ENCODE data around the gene MOCOS. TPM values are rescaled to one million over a fixed set of nuclear protein-coding genes. Genes with fewer than 3 reads are reported as not detected.

The MOCOS gene
- total RNA-seq, 4 donors from 2014 or later: 0.46 to 2.8 (median 0.73) TPM

DNA sequence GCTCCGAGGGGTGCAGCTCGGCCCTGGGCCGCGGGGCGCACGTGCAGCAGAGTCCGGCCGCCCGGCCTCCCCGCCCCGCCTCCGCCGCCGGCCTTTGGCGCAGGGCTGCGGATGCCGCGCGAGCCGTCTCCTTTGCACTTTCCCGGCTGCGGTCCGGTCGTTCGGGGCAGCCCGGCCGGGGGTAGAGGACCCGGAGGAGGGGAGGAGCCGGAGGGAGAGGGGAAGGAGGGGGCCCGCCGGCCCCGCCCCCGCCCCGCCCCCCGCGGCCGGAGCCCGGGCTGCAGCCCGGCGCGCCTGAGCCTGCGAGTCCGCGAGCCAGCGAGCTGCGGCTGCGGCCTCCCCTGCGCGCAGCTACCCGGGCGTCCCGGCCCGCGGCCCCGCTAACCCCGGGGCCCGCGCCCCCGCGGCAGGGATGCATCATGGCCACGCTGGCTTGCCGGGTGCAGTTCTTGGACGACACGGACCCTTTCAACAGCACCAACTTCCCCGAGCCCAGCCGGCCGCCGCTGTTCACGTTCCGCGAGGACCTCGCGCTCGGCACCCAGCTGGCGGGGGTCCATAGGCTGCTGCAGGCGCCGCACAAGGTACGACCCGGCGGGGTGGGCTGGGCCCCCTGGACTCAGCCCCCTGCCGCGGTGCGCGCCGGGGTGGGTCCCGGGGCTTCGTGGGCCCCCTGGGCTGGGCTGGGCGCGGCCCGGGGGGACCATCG, 110.3 kb downstream of the MOCOS start, which contains the start of gene FHOD3:
FHOD3 (plus strand) TSS at position 297 of the 709 bp plus-strand sequence; CDS start at position 420, 123 bp downstream.
- DNase-seq (peak; percentile 53 to 61), ATAC-seq (peak; percentile 78 to 81)
- in situ Hi-C loops (cut with MboI; ENCODE audit: low sequenced_read_pairs in 4 of 4) (loop anchor here in 2 of 4 donors (25.0 kb wide), 2 partner anchors 265 to 535 kb away; no protein-coding TSS in a partner anchor), intact Hi-C loops (cut with DNase I; ENCODE audit: low total_unique reads) (loop anchor here (2.0 to 5.0 kb wide), 3 partner anchors 170 to 275 kb away; partner anchors contain the start of genes ELP2 and SLC39A6)
- Histone ChIP-seq H3K9me3 (no peaks in the 10 kb centered on the region), H3K4me1 (peaks cover 14 to 35% of the 10 kb centered on the region in 2 donors), H3K36me3 (no peaks in the 10 kb centered on the region), H3K27ac (peak within 1 kb of the TSS; percentile 71 to 87 (median 82)), H3K27me3 (no peaks in the 10 kb centered on the region), H3K4me3 (peak within 1 kb of the TSS; percentile 66 to 99 (median 74))
- TF ChIP-seq, protein P1, sequence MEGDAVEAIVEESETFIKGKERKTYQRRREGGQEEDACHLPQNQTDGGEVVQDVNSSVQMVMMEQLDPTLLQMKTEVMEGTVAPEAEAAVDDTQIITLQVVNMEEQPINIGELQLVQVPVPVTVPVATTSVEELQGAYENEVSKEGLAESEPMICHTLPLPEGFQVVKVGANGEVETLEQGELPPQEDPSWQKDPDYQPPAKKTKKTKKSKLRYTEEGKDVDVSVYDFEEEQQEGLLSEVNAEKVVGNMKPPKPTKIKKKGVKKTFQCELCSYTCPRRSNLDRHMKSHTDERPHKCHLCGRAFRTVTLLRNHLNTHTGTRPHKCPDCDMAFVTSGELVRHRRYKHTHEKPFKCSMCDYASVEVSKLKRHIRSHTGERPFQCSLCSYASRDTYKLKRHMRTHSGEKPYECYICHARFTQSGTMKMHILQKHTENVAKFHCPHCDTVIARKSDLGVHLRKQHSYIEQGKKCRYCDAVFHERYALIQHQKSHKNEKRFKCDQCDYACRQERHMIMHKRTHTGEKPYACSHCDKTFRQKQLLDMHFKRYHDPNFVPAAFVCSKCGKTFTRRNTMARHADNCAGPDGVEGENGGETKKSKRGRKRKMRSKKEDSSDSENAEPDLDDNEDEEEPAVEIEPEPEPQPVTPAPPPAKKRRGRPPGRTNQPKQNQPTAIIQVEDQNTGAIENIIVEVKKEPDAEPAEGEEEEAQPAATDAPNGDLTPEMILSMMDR (IDR thresholded peaks at IDR 0.05 in 4 of 5, conservative IDR thresholded peaks at IDR 0.05 in 1 of 5): peak in 1 of 5 experiments; percentile 34
- peak; percentile 28 to 51 for TF ChIP-seq POLR2A (IDR thresholded peaks at IDR 0.05)

DNA sequence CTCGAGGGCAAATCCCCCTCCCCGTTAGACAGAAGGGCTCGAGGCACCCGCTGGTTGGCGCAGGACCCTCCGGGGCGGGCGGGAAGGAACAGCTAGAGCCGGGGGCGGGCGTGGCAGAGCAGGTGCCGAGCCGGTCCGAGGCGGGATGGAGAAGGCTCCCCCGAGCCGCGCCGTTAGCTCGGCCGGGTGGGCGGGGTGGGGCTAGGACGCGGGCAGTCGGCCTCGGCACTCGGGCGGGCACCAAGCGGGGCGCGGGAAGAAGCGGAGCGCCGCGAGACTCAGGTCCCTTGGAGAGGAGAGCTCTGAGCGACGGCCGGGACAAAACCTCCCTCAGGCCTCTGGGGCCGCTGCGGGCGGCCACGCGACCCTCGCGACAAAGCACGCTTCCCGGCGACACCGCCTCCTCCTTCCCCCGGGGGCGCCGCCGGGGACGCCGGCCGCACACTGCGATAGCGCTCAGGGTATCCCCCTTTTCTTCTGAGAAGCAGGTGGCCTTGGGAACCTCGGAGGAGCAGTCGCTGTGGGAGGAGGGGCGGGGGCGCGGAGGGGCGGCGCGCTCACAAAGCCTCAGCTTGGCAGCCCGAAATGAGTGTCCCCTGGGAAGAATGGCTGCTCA, 110.9 kb downstream of the MOCOS start:
- TF ChIP-seq, protein P1 (IDR thresholded peaks at IDR 0.05 in 4 of 5, conservative IDR thresholded peaks at IDR 0.05 in 1 of 5): no peak
- TF ChIP-seq POLR2A (IDR thresholded peaks at IDR 0.05): no peak
- intact Hi-C loops (cut with DNase I; ENCODE audit: low total_unique reads): loop anchor here (5.0 kb wide), 1 partner anchor 171 kb away; the partner anchor contains the start of genes ELP2 and SLC39A6
- DNase-seq: no peak
- Histone ChIP-seq H3K4me1 (peaks cover 21 to 42% of the 10 kb centered on the region in 2 donors), H3K27me3 (no peaks in the 10 kb centered on the region), H3K36me3 (no peaks in the 10 kb centered on the region), H3K27ac (peak overlapping the region; percentile 71 to 87 (median 82)), H3K4me3 (peak overlapping the region; percentile 66 to 99 (median 74)), H3K9me3 (no peaks in the 10 kb centered on the region)
- in situ Hi-C loops (cut with MboI; ENCODE audit: low sequenced_read_pairs in 4 of 4): loop anchor here in 2 of 4 donors (25.0 kb wide), 2 partner anchors 264 to 536 kb away; no protein-coding TSS in a partner anchor
- peak; percentile 14 to 36 for ATAC-seq

DNA sequence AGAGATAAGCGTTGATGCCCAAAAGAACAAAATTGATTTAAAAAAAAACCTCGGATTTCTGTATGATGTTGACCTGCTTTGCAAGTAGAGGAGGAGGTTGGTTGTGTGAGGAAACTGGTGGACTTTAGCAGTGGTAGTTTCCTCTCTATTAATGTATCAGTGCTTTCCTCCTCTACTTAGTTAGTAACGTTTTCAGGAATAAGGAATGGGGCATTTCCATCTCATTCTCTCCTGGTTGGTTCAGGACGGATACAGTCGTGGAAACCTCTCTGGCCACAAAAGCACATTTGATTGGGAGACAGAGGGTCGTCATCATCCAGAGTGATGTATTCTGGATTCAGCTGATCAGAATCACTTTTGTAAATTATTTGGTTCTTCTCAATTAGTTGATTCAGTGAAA, 111.7 kb downstream of the MOCOS start:
- Histone ChIP-seq H3K27me3 (no peaks in the 10 kb centered on the region), H3K36me3 (no peaks in the 10 kb centered on the region), H3K27ac (no peak overlapping the region), H3K4me3 (peak overlapping the region in 2 of 4 donors; percentile 66 to 99), H3K4me1 (peaks cover 26 to 48% of the 10 kb centered on the region in 2 donors), H3K9me3 (no peaks in the 10 kb centered on the region)
- in situ Hi-C loops (cut with MboI; ENCODE audit: low sequenced_read_pairs in 4 of 4): loop anchor here in 2 of 4 donors (25.0 kb wide), 2 partner anchors 263 to 537 kb away; no protein-coding TSS in a partner anchor
- TF ChIP-seq POLR2A (IDR thresholded peaks at IDR 0.05): no peak
- TF ChIP-seq, protein P1 (IDR thresholded peaks at IDR 0.05 in 4 of 5, conservative IDR thresholded peaks at IDR 0.05 in 1 of 5): no peak
- no peak for ATAC-seq
- DNase-seq: no peak
- intact Hi-C loops (cut with DNase I; ENCODE audit: low total_unique reads): loop anchor here (5.0 kb wide), 1 partner anchor 172 kb away; the partner anchor contains the start of genes ELP2 and SLC39A6

DNA sequence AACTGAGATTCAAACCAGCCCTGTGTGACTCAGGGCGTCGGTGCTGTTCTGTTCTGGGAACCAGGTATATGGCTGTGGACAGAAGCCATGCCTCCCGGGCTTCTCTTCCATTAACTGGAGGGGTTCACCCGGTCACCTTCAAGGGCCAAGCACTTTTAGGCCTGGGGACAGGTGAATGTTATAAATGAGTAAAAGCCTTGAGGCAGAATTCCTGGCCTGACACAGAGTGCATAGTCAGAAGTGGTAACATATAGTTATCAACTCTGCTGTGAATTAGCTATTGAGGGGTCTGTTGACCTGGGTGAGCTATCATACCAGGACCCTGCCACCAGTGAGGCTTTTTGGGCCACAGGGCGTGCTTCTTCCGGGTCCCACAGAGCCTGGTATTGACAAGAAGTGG, 112.9 kb downstream of the MOCOS start:
- peaks cover 38 to 59% of the 10 kb centered on the region in 2 donors for H3K4me1 ChIP-seq
- no peaks in the 10 kb centered on the region for H3K36me3 ChIP-seq
- no peaks in the 10 kb centered on the region for H3K9me3 ChIP-seq
- no peak for DNase-seq
- no peak for TF ChIP-seq POLR2A (IDR thresholded peaks at IDR 0.05)
- TF ChIP-seq, protein P1 (IDR thresholded peaks at IDR 0.05 in 4 of 5, conservative IDR thresholded peaks at IDR 0.05 in 1 of 5): no peak
- no peak overlapping the region for H3K4me3 ChIP-seq
- no peaks in the 10 kb centered on the region for H3K27me3 ChIP-seq
- peak overlapping the region in 1 of 4 donors; percentile 6 for H3K27ac ChIP-seq
- intact Hi-C loops (cut with DNase I; ENCODE audit: low total_unique reads) (loop anchor here (5.0 to 10.0 kb wide), 2 partner anchors 92 to 365 kb away; no protein-coding TSS in a partner anchor), in situ Hi-C loops (cut with MboI; ENCODE audit: low sequenced_read_pairs in 4 of 4) (no loop called here)
- no peak for ATAC-seq
